ENCODE results near the gene IL18. TPM values are rescaled to one million over a fixed set of nuclear protein-coding genes. Genes with fewer than 3 reads are reported as not detected.
A peak's percentile ranks its signal among the peaks of the same experiment; 100 is the strongest.

The IL18 gene
- total and polyA plus RNA-seq, 4 donors, result 3.0 to 5.2 (median 3.5) TPM

GRCh38 chr11:112113539-112114457, 50.1 kb downstream of the IL18 start:
- no peak overlapping the region for H3K4me3 ChIP-seq (ENCODE audit: low read depth in 1 of 3, low read length in 3 of 3)
- no peaks in the 10 kb centered on the region for H3K27me3 ChIP-seq (ENCODE audit: control insufficient read depth in 4 of 4, insufficient read depth in 4 of 4, low read length in 3 of 4)
- WGBS, result 52% methylated on average over 6 of the region's 6 CpGs
- H3K9me3 ChIP-seq (ENCODE audit: control insufficient read depth in 4 of 4, low read length in 3 of 4), result no peaks in the 10 kb centered on the region
- no peak for DNase-seq (ENCODE audit: low spot score)
- H3K27ac ChIP-seq (ENCODE audit: low read depth in 1 of 2, low read length in 2 of 2), result no peak overlapping the region
- TF ChIP-seq REST (IDR thresholded peaks at IDR 0.05) (no peak), SP1 (IDR thresholded peaks at IDR 0.05) (no peak), NR2F2 (IDR thresholded peaks at IDR 0.05) (no peak), FOXA1 (IDR thresholded peaks at IDR 0.05) (no peak), ZBTB33 (IDR thresholded peaks at IDR 0.05) (no peak), GABPA (IDR thresholded peaks at IDR 0.05 in 1 of 2, conservative IDR thresholded peaks at IDR 0.05 in 1 of 2) (no peak), RXRA (IDR thresholded peaks at IDR 0.05) (no peak), YY1 (IDR thresholded peaks at IDR 0.05) (no peak), CTCF (IDR thresholded peaks at IDR 0.05; ENCODE audit: low read depth, low read length, missing input control) (peak; percentile 63), EGR1 (IDR thresholded peaks at IDR 0.05; ENCODE audit: low read depth in 2 of 2) (no peak), MAX (IDR thresholded peaks at IDR 0.05) (no peak), TAF1 (conservative IDR thresholded peaks at IDR 0.05) (no peak), RAD21 (IDR thresholded peaks at IDR 0.05) (peak; percentile 79 to 84)
- H3K4me1 ChIP-seq (ENCODE audit: control insufficient read depth in 4 of 4, insufficient read depth in 4 of 4, low read length in 3 of 4), result peaks cover 0 to 3% (median 1%) of the 10 kb centered on the region in 4 donors
- H3K9ac ChIP-seq (ENCODE audit: low read depth in 1 of 2, low read length in 2 of 2), result peak overlapping the region in 1 of 2 donors; percentile 56
- H3K36me3 ChIP-seq (ENCODE audit: control insufficient read depth in 4 of 4, insufficient read depth in 3 of 4, low read depth in 1 of 4, low read length in 3 of 4), result peaks cover 0 to 2% (median 0%) of the 10 kb centered on the region in 4 donors

GRCh38 chr11:112106070-112106469, 57.8 kb downstream of the IL18 start:
- 97% methylated on average over 8 of the region's 8 CpGs for WGBS
- no peak for DNase-seq (ENCODE audit: low spot score)
- H3K4me3 ChIP-seq (ENCODE audit: low read depth in 1 of 3, low read length in 3 of 3), result no peak overlapping the region
- no peak overlapping the region for H3K27ac ChIP-seq (ENCODE audit: low read depth in 1 of 2, low read length in 2 of 2)
- H3K9ac ChIP-seq (ENCODE audit: low read depth in 1 of 2, low read length in 2 of 2), result no peak overlapping the region
- peaks cover 0 to 2% (median 0%) of the 10 kb centered on the region in 4 donors for H3K36me3 ChIP-seq (ENCODE audit: control insufficient read depth in 4 of 4, insufficient read depth in 3 of 4, low read depth in 1 of 4, low read length in 3 of 4)
- H3K4me1 ChIP-seq (ENCODE audit: control insufficient read depth in 4 of 4, insufficient read depth in 4 of 4, low read length in 3 of 4), result no peaks in the 10 kb centered on the region
- H3K9me3 ChIP-seq (ENCODE audit: control insufficient read depth in 4 of 4, low read length in 3 of 4), result no peaks in the 10 kb centered on the region
- no peaks in the 10 kb centered on the region for H3K27me3 ChIP-seq (ENCODE audit: control insufficient read depth in 4 of 4, insufficient read depth in 4 of 4, low read length in 3 of 4)
- TF ChIP-seq EGR1 (IDR thresholded peaks at IDR 0.05; ENCODE audit: low read depth in 2 of 2) (no peak), SP1 (IDR thresholded peaks at IDR 0.05) (no peak), MAX (IDR thresholded peaks at IDR 0.05) (no peak), HNF4A (conservative IDR thresholded peaks at IDR 0.05) (no peak), RXRA (IDR thresholded peaks at IDR 0.05) (no peak), HNF4G (IDR thresholded peaks at IDR 0.05) (no peak), ZBTB33 (IDR thresholded peaks at IDR 0.05) (no peak), FOXA2 (IDR thresholded peaks at IDR 0.05) (no peak), REST (IDR thresholded peaks at IDR 0.05) (no peak), GABPA (IDR thresholded peaks at IDR 0.05 in 1 of 2, conservative IDR thresholded peaks at IDR 0.05 in 1 of 2) (no peak)

Measured in liver (tissue), 9 donors.